NCI-H460 (cell line): ENCODE data around the gene F11R. TPM values are rescaled to one million over a fixed set of nuclear protein-coding genes. Genes with fewer than 3 reads are reported as not detected.
"Not testable (repeated sequence)": the region's sequence is repeated elsewhere in the genome, so short reads cannot be mapped to it uniquely, and the experiment has no call there.

Experiments used
- DNase-seq: peaks from one replicate; pipeline ENCODE4 v3.0.0-alpha.2; 2016; ENCODE audit warnings: low read depth; ENCODE audit errors: extremely low read depth
- polyA plus RNA-seq: library from polyadenylated mRNA; depleted of rRNA; stranded (reverse); fragments of >200 nt; gene quantifications from 2 replicates; pipeline ENCODE4 v1.2.3, GENCODE V29; 2014; cell fraction: nucleus; rRNA removed
- total RNA-seq: library from RNA; depleted of rRNA; stranded (reverse); fragments of >200 nt; shearing (Covaris generic); gene quantifications from 2 replicates; pipeline ENCODE4 v1.2.3, GENCODE V29; 2014; rRNA removed

The F11R gene
- total RNA-seq, result 20.7 and 23.7 TPM in 2 replicates
- polyA plus RNA-seq, result 12.4 and 29.5 TPM in 2 replicates

DNA sequence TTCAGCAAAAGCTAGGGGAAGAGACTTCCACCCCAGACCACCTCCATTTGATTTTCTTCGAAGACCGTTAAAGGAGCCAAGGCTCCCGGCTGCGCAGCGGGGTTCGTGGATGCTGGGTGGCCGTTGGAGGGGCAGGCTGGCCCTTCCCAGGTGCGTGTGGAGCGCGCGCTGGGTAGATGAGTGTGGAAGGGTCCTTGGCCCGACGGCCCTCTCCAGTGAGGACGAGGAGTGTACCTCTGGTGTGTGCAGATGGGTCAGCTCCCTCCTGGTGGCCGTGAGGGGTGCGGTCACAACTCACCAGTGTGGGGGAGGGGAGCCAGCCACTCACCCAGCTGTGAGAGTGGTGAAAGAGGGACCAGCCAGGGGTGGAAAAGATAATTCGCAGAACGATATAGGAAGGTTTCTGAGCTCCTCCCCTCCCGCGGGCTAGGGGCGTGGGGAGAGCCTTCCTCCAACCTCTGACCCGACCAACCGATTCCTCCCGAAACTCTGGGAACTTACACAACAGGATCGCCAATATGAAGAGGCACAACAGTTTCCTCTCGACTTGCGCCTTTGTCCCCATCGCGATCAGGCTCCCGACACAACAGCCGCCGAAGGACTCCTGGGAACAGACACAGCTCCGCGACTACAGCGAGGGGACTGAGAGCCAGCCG lies at the start of gene F11R:
Gene F11R (minus strand): TSS at position 644 of the 656 bp plus-strand sequence. CDS start 79 bp downstream, at position 565.
- DNase-seq, result no peak

DNA sequence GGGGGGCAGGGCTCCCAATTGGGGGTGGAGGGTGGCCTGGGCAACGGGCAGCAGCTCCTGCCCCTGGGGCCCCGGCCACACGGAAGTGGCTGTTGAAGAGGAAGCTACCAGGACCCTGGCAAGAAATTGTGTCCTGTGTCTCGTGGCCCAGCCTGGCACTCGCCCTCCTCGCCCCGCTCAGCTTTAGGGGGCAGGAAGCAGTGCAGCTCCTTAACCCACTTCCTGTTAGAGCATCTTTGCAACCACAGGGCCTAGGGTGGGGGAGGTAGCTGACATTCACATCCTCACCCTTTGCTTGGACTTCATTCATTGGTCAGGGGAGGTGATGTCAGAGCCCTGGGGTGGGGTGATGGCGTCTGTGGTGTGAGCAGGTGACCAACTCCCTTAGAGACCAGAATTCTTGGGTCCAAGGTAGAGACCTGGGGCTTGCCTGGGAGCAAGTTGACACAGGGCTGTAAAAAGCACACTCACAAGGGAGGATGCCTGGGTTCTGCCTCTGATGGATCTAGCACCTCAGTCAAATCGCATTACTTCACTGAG lies 48.8 kb upstream of the F11R start, which contains the start of gene ARHGAP30:
Gene ARHGAP30 (minus strand): TSS at position 161 of the 540 bp plus-strand sequence. CDS start 267 bp downstream, outside the sequence.
- DNase-seq, result no peak

DNA sequence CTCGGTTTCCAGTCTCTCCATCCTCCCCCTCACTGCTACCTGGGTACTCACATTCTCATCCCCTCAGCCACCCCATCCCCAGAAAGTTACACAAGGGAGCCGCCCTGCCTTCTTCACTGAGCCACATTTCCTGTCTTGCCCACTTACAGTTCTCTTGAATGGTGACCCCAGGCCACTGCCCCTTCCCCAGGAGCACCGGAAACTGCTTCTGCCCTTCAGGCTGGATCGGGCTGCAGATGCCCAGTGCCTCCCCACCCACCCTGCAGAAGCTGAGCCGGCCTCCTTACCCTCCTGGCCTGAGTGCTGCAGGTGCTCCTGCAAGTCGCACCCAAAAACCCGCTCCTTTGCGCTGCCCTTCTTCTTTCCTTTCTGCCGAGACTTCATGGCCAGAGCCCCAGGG lies 48.3 kb upstream of the F11R start:
- DNase-seq, result no peak

- no peak for DNase-seq
Measured at GRCh38 chr1:161068306-161069234, 47.6 kb upstream of the F11R start.

DNA sequence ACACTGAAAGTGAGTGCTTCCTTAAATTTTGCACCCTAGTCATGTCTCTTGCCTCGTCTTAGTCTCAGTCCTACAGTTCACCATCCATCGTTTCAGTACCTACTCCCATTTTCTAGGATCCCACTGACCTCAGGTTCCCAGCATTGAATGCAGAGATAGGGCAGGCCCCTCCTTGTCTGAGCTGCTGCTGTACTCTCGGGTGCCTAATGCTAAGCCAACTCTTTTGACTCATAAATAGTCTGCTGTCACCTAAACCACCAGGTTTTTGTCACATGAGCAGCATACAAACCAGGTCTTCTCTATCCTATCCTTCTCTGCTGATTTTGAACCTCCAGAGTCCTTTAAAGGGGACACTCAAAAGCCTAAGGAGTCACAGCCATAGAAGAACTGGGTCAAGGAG lies 45.7 kb upstream of the F11R start:
- no peak for DNase-seq

GRCh38 chr1:161065681-161066080 lies 44.7 kb upstream of the F11R start:
- DNase-seq, result not testable (repeated sequence)

- not testable (repeated sequence) for DNase-seq
Measured at GRCh38 chr1:161063936-161064335, 43.0 kb upstream of the F11R start.

DNA sequence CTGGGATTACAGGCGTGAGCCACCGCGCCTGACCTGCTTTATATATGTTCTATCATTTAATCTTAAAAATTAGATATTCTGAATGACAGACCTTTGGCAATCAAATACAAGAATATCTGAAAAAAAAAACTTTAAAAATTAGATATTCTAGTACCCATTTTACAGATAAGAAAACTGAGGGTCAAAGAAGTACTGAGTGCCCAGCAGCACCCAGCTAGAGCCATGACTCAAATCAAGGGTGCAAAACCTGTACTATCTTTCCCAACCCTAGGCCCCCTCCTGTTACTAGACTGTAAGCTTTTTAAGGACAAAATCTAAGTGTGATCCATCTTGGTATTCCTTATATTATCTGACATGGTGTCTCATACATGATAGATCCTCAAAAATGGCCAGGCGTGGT lies 40.5 kb upstream of the F11R start:
- no peak for DNase-seq

- DNase-seq, result no peak
Measured at GRCh38 chr1:161059293-161059692, 38.3 kb upstream of the F11R start.

DNA sequence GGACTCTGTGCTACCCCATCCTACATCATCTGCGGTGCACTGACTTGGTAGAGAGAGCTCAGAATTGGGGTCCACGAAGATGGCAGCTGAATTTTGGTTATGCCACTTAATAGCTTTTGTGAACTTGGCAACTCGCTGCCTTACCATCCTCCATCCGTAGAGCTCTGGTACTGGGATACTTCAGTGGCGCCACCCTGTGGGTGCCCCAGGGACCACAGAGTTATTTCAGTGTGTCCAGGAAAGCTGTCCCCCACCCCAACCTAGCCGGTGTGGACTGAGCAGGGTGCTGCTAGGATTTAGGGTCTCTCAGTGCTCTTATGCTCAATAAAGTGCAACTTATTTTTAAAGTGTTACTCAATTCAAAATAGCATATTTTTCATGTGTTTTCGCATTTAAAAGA lies 33.9 kb upstream of the F11R start:
- no peak for DNase-seq

DNA sequence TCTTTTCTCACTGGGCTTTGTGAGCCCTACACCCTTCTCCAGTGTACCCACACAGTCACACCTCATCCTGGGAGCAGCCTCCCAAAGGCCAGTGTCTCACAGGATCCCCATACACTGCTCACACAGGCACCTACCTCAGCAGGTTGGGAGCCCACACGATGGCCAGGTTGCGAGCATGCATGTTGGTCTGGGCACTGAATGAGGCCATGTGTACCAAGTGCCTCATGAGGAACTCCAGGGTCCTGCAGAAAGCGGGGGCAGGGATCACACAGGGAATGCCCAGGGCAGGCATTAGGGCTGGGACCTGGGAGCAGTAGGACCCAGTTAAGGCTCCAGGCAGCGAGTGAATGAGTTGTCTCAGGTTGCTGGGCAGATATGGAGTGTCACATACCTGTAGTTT lies 33.3 kb upstream of the F11R start:
- no peak for DNase-seq

DNA sequence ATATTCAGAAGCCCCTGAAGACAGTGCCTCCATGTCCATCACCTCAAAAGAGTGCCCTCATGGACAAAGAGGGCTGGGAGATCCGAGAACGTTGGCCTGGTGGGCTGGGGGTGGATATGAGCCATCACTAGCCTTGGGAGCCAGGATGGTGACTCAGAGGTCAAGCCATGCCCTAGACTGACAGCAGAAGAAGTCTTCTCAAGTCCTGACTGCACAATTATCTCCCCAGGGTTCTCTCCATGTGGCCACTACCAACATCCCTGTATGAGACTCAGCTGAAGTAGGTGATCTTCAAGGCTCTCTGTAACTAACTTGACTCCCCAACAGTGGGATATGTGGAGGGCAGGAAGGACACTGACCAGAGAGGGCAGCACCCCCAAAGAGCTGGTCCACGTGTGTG lies 31.9 kb upstream of the F11R start:
- DNase-seq, result no peak

GRCh38 chr1:161051219-161051618 lies 30.3 kb upstream of the F11R start:
- DNase-seq, result no peak

- DNase-seq, result no peak
Measured at GRCh38 chr1:161048949-161049722, 28.2 kb upstream of the F11R start.

DNA sequence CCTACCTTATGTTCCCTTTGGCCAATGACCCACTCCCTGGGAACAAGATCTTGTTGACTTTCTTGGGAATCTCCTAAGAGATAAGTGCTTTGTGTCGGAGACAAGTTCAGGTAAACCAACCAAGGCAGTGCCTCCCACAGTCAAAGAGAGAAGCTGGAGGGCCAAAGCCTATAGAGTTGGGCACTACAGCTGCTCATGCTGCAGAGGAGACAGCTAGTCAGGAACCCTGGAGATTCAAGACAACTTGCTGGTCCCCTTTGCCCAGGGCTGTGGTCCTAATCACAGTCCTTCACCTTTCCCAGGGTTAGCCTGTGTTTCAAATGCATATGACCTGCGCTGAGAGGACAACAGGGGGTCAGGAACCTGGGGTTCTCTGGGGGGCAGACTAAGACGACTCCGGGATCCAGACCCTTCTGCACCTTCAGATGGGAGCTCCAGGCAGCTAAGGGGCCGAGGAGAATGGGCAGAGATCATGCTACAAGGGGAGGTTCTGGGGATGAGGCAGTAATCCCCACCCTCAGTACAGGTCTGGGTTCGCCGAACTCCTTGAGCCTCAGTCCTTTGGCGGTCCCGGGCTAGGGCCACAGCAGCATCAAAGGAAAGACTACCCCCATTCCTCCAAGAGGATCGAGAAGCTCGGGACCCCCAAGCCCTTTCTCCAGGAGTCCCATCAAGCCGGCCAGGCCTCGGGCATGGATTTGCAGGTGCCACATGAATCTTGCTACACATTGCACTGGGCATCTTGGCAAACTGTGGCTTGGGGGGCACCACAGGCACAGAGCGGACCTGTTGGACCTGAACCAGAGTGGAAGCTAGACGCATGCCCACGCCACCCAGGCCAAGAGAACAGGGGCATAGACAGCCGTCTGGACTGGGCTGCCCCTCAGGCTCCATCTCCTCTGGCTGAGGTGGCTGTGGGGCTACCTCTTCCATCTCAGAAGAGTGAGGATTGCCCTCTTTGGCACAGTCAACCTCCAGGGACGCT lies 26.8 kb upstream of the F11R start:
- DNase-seq, result no peak

DNA sequence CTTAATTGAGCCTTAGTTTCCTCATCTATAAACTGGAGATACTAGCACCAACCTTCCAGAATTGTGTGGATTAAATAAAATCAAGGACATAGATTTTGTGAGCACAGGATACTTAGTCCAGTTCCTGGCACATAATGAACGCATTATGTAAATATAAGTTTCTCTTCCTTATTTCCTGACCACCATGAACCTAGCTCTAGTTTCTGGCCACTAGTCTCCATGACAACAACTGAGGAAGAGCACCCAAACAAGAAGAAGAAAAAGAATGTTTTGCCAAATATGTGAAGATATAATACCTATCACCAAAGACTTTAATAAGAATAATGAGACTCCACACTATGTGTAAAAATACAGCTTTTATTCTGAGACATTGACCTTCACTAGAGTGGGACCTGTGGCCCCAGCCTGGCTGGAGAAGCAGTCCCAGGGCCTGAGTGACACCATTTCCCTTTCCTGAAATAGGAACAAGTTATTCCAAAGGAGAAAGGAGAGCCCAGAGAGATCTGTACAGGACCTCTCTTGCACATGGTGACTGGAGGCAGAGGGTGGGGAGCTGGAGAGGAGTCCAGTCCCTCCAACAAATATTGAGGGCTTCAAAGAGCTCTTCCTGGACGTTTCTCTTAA lies 25.8 kb upstream of the F11R start:
- no peak for DNase-seq

GRCh38 chr1:161045736-161046604 lies 25.0 kb upstream of the F11R start, which contains the start of gene USF1:
USF1 (minus strand) TSS chr1:161045977; CDS start chr1:161043275, 2,702 bp downstream.
- DNase-seq, result peak; percentile 97
